Measurements from ENCODE around the gene GLDN.
A peak's percentile ranks its signal among the peaks of the same experiment; 100 is the strongest.

GLDN gene

GRCh38 chr15:51369451-51369761 is 28.0 kb downstream of the GLDN start:
- CTCF ChIA-PET, result interaction anchor here (1.2 to 3.4 kb wide), 10 partner anchors 9 to 302 kb away, joined by 3 to 28 read pairs (median 4); no protein-coding TSS in a partner anchor
- POLR2A ChIA-PET, result no interaction called here

GRCh38 chr15:51371266-51371665 is 29.8 kb downstream of the GLDN start:
- POLR2A ChIA-PET, result no interaction called here
- CTCF ChIA-PET, result interaction anchor here (1.0 to 1.5 kb wide), 3 partner anchors 9 to 179 kb away, joined by 3 to 4 read pairs (median 3); no protein-coding TSS in a partner anchor
- no peak for TF ChIP-seq CTCF (IDR thresholded peaks at IDR 0.05; ENCODE audit: control extremely low read depth, extremely low read depth, low read depth, missing control alignments)
- no peak for DNase-seq (ENCODE audit: extremely low spot score)

More at GRCh38 chr15:51369451-51369761, 28.0 kb downstream of the GLDN start:
- no peak for TF ChIP-seq CTCF (IDR thresholded peaks at IDR 0.05; ENCODE audit: control extremely low read depth, extremely low read depth, low read depth, missing control alignments)
- DNase-seq (ENCODE audit: extremely low spot score), result peak; percentile 47

- CTCF ChIA-PET, result interaction anchor here (0.9 to 10.6 kb wide), 5 partner anchors 13 to 212 kb away, joined by 3 to 176 read pairs (median 3); no protein-coding TSS in a partner anchor
- no peak for DNase-seq (ENCODE audit: extremely low spot score)
- TF ChIP-seq CTCF (IDR thresholded peaks at IDR 0.05; ENCODE audit: control extremely low read depth, extremely low read depth, low read depth, missing control alignments), result no peak
Observed at GRCh38 chr15:51374131-51374530, 32.7 kb downstream of the GLDN start.

GRCh38 chr15:51375966-51376640 is 34.6 kb downstream of the GLDN start:
- no peak for TF ChIP-seq CTCF (IDR thresholded peaks at IDR 0.05; ENCODE audit: control extremely low read depth, extremely low read depth, low read depth, missing control alignments)
- CTCF ChIA-PET, result interaction anchor here (0.7 to 10.6 kb wide), 9 partner anchors 8 to 214 kb away, joined by 3 to 176 read pairs (median 4); no protein-coding TSS in a partner anchor
- POLR2A ChIA-PET, result no interaction called here
- DNase-seq (ENCODE audit: extremely low spot score), result no peak

More at GRCh38 chr15:51374131-51374530, 32.7 kb downstream of the GLDN start:
- POLR2A ChIA-PET, result no interaction called here

GRCh38 chr15:51377038-51377786 is 35.8 kb downstream of the GLDN start:
- TF ChIP-seq CTCF (IDR thresholded peaks at IDR 0.05; ENCODE audit: control extremely low read depth, extremely low read depth, low read depth, missing control alignments), result no peak
- ChIA-PET POLR2A (no interaction called here), CTCF (interaction anchor here (0.7 to 10.6 kb wide), 7 partner anchors 9 to 215 kb away, joined by 3 to 176 read pairs (median 4); no protein-coding TSS in a partner anchor)
- DNase-seq (ENCODE audit: extremely low spot score), result no peak

- no peak for TF ChIP-seq CTCF (IDR thresholded peaks at IDR 0.05; ENCODE audit: control extremely low read depth, extremely low read depth, low read depth, missing control alignments)
- POLR2A ChIA-PET, result no interaction called here
- DNase-seq (ENCODE audit: extremely low spot score), result no peak
- CTCF ChIA-PET, result interaction anchor here (1.3 to 10.6 kb wide), 6 partner anchors 8 to 216 kb away, joined by 5 to 176 read pairs (median 17); no protein-coding TSS in a partner anchor
Observed at GRCh38 chr15:51378406-51378805, 37.0 kb downstream of the GLDN start.
